GM21619 (cell line): ENCODE data around the gene CPED1.
"Not testable (repeated sequence)": the region's sequence is repeated elsewhere in the genome, so short reads cannot be mapped to it uniquely, and the experiment has no call there.

Experiments used
- ATAC-seq: cut with Tn5 transposase; IDR thresholded peaks from one replicate; pipeline ENCODE4 v1.9.1; 2021; ENCODE audit not compliant: unreplicated experiment

The CPED1 gene

DNA sequence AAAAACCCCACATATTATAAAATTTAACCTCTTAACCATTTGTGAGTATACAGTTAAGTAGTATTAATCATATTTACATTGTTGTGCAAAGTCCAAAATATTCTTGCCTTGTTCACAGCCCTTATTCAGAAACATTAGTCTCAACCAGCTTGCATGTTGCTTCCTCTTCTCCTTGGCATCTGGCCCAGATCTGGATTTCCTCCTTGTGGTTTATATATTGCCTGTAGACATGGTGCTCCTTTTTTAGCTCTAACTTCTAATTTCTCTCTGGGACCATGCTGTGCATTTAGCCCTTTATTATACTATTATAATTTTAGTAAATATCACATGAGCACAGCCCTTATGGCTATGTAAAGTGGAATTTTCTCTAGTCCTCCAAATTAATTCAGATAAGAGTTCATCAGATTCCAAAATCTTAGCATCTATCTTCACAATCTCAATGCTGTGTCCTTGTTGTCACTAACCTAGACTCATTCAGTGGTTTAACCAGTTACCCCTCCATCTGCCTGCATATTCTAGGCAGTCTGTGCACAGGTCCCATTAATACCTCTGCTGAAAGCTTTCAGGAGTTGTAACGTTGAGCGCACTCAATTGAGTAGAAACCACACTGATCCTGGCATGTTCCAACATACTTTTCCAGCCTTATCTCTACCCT is 7.9 kb downstream of the CPED1 start:
- no peak for ATAC-seq

DNA sequence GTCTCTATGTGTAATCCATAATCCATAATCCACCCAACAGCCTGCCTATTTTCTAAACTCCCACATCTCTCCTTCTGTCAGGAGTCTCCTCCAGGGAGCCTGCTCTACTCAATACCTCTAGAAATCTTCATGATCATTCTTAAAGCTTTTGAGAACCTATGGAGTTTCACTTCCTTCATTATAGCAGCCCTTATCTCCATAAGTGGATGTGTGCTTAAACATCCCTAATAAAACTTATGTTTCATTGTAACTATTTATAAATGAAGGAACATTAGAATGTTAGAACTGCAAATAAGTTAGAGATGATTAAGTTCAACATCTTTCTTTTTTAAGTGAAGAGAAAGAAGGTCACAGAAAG is 8.5 kb downstream of the CPED1 start:
- no peak for ATAC-seq

DNA sequence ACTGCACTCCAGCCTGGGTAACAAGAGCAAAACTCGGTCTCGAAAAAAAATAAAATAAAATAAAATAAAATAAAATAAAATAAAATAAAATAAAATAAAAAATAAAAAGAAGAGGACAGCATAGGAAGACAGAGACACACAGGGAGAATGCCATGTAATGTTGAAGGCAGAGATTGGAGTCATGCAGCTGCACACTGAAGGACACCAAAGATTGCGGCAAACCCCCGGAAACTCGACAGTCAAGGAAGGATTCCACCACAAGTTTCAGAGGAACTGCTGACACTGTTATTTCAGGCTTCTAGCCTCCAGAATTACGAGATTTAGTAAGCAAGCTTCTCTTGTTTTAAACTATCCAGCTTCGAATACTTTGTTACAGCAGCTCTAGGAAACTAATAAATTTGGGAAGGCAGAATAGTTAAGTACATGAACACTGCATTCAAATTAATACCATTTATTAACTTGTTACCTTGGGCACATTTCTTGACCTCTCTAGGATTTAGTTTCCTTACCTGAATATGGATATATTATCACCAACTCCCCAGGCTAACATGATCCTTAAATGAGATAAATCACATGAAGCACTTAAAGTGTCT is 9.5 kb downstream of the CPED1 start:
- no peak for ATAC-seq

DNA sequence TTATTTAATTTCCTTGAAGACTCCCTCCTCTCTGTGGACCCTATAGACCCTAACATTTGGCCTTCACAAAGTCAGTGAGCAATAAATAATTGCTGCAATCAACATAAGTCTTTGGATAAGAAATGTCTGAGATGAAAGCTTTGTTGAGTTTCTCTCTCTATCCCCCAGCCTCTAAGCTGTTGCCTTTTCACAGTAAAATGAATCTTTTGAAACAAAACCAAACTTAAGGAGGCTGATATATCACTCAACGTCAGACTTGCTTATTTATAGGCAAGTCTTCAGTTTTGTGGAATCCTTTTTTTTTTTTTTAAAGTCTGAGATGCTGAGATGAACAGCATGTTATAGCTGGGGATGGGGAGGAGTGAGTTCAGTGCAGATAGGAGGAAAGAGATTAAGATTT is 10.0 kb downstream of the CPED1 start:
- ATAC-seq: no peak

DNA sequence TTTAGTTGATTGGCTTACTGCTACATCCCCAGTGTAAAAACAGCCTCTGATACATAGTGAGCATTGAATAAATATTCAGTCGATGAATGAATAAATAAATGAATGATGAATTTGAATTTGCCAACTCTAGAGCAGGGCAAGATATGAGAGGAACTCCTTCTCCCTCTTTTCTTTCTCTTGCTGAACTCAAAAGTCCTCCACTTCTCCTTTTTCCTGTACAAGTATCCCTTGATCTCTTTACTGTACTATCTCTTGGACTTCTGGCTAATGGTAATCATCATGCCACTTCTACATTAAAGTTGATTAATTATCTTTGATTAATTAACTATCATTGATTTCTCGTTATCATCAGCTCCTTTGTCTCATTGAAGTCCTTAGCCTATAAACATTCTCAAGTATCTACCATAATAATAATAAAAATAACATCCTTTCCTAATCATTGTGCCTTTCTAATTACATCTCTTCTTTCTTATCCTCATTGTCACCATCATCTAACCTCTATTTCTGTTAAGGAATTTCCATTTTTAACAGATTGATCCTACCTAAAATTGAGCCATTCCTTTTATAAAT is 10.6 kb downstream of the CPED1 start:
- no peak for ATAC-seq

DNA sequence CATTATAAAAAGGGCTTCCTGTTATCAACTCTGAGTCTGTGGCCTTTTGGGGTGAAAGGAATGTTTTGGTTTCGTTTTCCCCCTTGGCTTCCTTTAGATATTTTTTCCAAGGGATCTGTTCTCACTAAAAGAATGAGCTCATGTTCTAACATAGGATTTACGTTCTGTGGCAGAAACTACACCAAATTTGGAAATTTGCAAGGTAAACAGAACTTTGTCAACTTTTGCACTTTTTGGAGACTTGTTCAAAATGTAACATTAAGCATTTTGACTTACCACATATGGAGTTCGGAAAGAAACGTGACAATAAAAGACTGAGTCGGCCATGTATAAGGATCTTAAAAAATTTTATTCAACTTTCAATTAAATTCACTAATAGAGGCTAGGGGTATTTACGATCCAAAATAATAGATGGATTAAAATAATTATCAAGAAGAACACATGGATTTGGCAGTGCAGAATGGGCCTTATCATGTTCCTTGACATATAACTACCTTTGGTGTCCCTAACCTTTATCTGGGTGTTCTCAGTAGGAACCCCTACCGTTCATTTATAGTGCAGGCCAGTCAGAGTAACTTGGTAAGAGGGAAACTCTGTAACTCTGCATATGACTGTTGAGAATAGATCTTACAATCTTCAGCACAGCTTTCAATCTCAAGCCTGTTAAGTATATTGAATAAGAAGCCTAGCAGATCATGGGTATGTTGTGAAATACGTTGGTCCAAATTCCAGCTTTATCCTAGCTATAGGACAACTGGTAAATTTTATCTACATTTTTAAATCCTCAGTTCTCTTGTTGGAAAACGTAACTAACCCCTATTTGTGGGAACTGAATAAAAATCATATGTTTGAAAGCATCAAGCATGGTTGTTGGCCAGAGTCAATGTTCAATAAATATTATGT is 11.8 kb downstream of the CPED1 start:
- ATAC-seq: no peak

DNA sequence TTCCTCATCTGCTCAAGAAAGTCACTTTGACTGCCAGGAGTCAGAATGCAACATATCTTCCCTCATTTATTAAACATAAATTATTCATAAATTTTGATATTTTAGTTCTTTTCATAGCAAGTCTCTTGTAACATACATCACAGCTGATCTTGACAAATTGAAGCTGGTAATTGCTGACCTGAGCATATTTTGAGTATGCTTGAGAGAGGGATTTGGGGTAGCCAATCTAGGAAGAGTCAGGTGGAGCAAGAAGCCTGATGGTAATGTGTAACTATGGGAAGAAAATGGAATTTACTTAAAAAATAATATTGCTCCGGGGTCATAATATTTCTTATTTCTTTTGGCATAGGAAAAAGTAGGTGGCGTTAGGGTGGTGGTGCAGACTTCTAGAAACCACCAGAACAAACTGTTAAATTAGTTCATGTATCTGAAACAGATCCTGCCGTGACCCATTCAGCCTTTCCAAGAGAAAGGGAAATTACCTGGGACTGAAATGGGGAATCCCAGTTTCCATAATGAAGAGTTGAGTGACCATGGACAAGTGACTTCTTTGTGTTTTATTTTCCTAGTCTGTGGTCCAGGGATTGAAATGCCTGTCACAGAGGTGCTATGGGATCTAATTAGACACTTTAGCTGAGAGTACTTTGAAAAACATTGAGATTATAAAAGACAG is 12.9 kb downstream of the CPED1 start:
- no peak for ATAC-seq

DNA sequence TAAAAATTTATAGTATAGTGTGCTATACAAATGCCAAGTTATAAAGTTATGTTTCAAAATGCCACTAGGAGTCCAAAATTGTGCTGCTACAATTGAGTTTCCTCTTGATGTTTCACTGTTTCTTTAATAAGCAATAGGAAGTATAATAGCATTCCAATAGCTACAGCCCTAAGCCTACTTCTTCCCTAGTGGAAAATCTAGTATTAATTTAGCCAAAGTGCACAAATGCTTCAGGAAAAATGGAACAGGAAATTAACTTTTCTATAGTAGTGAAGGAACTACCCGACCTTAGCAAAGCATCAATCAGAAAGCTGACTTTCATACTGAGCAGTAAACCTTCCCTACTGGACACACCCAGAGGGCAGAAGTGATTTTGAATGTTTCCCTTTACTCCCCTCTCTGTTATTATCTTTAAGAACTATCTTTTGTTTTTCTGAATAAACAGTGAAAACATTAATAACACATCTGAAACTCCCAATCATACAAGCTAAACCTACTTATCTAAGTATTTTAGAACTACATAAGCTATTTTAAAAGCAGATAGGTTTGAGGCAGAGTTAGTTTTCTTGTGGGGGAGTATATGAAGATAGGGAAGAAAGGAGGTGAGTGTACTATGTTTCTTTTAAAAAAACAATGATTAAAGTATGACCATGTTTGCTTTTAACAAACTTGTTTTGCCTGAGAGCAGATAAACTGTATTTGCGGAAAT is 13.7 kb downstream of the CPED1 start:
- no peak for ATAC-seq

DNA sequence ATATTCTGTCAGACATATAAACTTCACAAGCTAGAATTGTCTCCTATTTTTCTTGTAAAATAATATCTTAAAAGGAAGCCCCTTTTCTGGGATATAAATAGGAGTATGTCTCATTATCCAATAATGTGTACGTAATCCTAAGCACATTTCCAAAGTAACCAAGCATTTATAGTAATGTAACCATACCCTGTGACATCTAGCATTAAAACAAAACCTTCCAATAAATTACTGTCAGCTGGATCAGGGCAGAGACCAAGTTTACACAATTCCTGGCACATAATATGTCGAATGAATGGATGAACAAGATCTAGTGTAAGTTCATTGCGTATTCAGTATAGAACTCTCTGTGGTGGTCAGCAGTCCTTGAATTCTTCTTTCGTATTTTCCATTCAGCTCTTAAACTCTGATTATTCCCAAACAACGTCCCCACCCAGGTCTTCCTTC is 14.3 kb downstream of the CPED1 start:
- no peak for ATAC-seq

DNA sequence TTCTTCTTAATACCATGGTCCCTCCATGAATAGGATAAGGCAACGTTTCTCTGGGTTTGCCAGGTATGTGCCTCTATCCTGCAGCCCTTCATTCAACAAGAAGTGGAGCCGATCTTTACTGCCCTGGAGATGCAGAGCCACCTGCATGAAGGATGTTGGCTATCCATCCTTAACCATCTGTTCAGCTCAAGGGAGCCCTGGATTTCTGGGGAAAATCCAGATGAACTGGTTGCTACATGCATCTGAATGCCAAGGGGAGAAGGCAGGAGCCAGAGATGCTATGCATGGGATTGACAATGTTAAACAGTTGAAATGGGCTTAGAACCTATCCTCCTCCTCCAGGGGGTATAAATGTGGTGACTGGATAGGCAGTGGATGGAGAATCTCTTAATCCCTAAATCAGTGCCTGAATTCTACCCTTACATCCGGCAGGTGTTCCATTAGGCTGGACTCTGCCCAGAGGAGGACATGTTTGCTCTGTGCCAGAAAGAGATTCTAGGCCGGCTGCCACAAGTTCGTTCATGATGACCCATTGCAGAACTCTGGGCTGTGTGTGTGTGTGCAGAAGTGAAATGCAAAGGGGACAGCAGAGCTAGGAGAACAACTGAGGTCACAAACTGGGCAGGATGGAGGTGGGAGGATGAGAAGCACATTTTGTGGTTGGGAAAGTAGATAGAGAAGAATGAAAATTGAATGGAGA is 15.6 kb downstream of the CPED1 start:
- no peak for ATAC-seq

DNA sequence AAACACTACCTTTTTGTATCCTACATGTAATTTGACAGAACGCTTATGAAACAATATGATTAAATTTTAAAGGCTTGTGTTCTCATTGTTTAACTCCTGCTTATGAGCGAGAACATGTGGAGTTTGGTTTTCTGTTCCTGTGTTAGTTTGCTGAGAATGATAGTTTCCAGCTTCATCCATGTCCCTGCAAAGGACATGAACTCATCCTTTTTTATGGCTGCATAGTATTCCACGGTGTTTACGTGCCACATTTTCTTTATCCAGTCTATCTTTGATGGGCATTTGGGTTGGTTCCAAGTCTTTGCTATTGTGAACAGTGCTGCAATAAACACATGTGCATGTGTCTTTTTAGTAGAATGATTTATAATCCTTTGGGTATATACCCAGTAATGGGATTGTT is 16.5 kb downstream of the CPED1 start:
- not testable (repeated sequence) for ATAC-seq

DNA sequence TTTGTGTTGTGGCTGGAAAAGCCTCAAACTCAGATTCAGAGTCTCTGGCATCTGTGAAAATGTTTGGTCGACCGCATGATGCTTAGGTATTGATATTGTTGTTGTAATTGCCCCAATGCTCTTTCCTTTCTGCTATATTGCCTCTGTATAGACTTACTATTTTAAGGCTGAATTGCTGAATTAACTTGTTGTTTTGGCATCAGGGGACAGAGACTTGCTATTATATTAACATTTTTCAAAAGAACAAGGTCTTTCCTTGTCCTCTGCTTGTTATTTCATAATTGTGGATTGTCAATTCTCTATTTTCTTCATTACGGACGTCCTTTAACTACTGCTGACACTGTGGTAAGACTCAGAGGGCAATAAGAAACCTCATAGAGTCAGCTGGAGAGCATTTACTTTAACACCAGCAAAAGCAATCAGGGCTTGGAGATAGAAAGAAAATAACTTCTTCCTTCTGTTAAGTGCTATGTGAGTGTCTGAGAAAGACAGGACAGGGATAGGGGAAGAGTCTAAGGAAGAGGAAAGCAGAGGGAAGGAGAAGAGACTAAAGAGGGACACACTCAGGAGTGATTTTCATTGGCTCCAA is 17.6 kb downstream of the CPED1 start:
- no peak for ATAC-seq

DNA sequence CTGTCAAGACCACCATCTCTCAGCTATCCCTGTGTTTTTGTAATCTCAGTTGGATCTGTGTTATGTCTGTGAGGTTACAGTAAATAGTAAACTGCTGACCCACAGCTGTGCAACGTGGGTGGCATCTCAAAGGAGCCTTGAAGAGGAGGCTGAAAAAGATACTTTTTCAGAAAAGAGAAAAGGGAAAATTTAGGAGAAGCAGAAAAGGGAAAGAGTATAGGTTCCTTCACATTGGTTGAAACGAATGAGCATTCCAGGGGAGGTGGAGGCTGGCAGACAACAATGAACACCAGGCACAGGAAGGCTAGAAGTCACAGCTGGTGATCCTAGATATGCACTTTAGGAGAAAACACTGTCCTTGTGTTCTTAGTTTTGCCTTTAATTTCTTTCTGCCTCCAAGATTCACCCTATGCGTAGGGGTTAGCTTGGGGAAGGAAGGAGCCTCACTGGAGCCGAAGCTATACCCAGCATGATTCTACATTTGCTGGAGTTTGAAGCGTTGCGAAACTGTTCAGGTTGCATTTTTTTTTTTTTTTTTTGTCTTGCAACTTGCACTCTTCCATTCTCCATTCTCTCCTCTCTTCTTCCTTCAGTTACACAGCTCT is 18.3 kb downstream of the CPED1 start:
- ATAC-seq: no peak

DNA sequence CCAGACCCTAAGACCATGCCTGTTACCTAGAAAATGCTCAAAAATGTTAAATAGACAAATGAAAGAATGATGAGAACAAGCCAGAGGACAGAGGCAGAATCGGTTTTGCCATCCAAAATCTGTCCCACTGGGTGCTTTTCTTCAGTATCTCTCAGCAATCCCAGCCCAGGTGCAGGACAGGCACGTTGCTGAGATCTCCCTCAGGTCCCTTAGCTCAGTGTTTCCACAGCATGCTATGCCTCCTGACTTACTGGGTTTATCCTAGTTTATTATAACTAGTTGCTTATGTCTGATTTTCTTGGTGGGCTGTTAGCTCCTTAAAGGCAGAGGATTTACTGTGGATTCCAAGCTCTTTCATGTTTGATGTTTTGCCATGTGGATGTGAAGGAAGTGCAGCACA is 20.3 kb downstream of the CPED1 start:
- no peak for ATAC-seq

DNA sequence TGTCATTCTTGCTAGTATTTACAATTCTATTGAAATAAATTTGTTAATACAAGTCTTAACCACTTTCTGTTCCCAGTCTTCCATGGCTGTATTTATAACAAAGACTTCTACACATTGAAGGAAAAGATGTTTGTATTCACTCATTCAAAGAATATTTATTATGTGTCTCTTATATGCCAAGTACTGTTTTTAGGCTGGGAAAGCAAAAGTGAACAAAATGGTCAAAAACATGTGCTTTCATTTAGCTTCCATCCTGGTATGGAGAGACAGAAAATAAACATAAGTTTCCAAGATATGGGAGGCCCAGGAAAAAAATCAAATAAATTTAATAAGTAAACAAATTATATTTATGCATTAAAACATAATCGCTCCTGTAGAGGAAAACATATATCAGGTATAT is 22.9 kb downstream of the CPED1 start:
- ATAC-seq: no peak

DNA sequence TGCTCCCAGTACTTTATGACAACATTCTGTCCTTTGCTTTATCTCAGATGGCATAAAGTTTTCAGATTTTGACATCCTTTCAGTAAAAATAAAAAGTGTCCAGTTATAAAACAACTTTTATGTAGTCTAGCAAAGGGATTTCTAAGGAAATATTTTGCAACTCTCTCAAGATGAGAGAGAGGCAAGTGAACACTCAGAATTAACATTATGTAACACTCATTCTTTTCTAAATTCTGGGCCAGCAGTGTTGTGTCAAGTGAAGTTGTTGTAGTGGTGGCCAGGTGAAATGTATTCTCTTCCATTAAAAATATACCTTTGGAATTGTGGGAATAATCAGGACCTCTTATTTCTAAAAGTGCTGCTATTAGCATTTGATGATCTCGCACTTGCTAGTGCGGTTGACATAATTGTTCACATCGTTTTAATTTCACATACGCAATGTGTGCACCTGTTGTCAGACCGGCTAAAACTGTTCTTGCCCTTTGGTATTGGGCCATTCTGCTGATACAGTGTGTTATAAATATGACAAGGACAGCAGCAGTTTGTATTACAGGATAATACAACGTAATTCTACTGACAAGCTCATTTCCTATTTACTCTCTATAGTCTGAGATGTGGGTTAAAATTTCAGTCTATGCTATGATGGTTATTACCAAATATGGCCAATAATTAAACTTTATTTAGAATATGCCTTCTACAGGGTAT is 23.8 kb downstream of the CPED1 start:
- no peak for ATAC-seq

DNA sequence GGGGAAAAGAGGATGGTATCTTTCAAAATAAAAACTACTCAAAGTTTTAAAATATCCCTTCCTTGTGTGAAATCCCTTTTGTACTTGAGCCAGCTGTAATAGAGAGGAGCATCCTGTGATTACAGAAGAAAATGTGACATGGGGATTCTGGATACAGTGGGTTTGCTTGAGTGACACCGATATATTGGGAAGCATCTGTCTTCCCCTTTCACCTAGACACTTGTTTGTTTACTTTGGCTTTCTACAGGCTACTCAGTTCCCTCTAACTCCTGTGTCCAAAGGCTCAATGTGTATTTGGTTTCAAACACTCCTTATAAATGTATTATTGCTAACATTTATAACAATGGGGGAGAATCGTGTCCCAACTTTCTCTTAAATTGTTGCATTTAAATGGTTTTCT is 24.4 kb downstream of the CPED1 start:
- ATAC-seq: no peak

DNA sequence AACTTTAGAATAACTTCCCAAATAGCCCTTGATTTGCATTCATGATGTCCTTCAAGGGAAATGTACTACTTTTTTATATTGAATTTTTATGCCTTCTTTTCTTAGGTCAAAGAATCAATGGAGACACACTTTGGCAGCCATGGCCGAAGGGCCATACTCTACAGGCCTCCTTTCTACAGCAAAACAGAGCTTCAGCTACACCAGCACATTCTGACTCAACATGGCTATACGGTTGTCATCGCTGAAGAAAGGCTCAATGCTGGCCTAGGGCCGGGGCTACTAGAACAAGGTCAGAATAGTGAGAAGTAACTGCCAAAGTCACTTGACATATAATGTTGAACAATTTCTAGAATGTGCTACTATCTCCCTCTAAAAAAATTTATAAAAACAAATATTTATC is 27.0 kb downstream of the CPED1 start:
- ATAC-seq: no peak

DNA sequence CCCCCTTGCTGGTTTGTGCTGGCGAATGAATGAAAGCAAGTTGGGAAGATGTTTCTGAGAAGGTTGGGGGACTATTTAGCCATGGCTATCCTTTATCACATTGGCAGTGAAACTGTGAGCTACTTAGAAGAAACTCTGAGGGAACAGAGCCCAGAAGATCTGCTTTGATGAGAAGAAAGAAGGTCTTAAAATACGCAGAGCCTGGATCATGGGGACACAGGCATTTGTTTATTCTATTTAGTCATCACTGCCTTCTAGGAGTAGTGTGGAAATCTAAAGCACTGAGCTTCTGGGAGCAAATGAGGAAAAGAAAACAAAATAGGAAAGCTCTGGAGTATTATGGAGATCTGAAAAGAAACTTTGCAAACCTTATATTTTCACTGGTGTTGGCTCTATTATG is 28.5 kb downstream of the CPED1 start:
- ATAC-seq: no peak
